Measurements from ENCODE around the gene AQR. TPM values are rescaled to one million over a fixed set of nuclear protein-coding genes. Genes with fewer than 3 reads are reported as not detected.

Gene AQR
- total and polyA plus RNA-seq, 2 of the 4 experiments (the other 2 are of a cell fraction) = 17.9 to 29.6 TPM

DNA sequence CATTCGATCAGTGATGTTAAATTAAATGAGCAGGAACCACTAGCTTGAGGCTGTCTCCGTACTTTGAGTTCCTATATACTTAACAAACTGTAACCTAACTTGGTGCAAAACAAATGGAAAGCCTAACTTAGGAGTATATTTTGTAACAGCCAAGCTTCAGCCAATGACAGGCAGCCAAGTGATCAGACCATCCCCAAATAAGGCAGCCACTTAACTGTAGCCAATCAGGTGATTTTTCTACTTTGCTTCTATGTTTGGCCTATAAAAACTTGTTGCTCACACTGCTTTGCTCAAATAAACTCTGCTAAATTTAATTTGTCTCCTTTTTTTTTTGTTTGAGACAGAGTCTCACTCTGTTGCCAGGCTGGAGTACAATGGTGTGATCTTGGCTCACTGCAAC is 37.9 kb upstream of the AQR start:
- CTCF ChIA-PET = no interaction called here
- DNase-seq (no peak), ATAC-seq (ENCODE audit: low read depth) (no peak)
- H3K4me3 ChIP-seq (ENCODE audit: insufficient read depth, low read depth, low read length) = no peak overlapping the region
- H4K5ac ChIP-seq (ENCODE audit: low read depth, low read length) = no peak overlapping the region
- no peak overlapping the region for H3K14ac ChIP-seq (replicated peaks; ENCODE audit: low read depth, low read length)
- no peak overlapping the region for H2BK5ac ChIP-seq (ENCODE audit: low read depth, low read length, poor library complexity, severe bottlenecking)
- H3K4me1 ChIP-seq (ENCODE audit: control insufficient read depth, insufficient read depth, low read length) = no peaks in the 10 kb centered on the region
- no peaks in the 10 kb centered on the region for H4K20me1 ChIP-seq (ENCODE audit: insufficient read depth, low read length)
- no peaks in the 10 kb centered on the region for H3K36me3 ChIP-seq (ENCODE audit: control insufficient read depth, insufficient read depth, low read length)
- H3K9ac ChIP-seq (ENCODE audit: low read depth, low read length) = no peak overlapping the region
- no peak overlapping the region for H4K8ac ChIP-seq (ENCODE audit: low read depth in 2 of 2, low read length in 2 of 2)
- no peak overlapping the region for H3K4ac ChIP-seq (ENCODE audit: low read depth, low read length)
- in situ Hi-C loops (cut with MboI; ENCODE audit: low sequenced_read_pairs) (no loop called here), dilution Hi-C loops (cut with HindIII; ENCODE audit: low sequenced_read_pairs, unreplicated experiment) (no loop called here), intact Hi-C loops (cut with micrococcal nuclease) (no loop called here)
- H3K27ac ChIP-seq (ENCODE audit: insufficient read depth, low read length) = no peak overlapping the region
- BruUV-seq (replicated peaks) = no TSS peak
- H2AFZ ChIP-seq (replicated peaks; ENCODE audit: low read length, poor library complexity) = no peak overlapping the region
- no peak overlapping the region for H2AK9ac ChIP-seq (replicated peaks; ENCODE audit: low read depth, low read length, poor library complexity)
- H3K9me1 ChIP-seq (ENCODE audit: insufficient read depth, low read length) = no peaks in the 10 kb centered on the region
- no peak overlapping the region for H2BK20ac ChIP-seq (ENCODE audit: low read depth, low read length)
- WGBS, 2 experiments (ENCODE audit: extremely low coverage in 2 of 2, insufficient read length in 1 of 2) = no CpG with 5 or more reads among the region's 2 CpGs
- no peak overlapping the region for H4K91ac ChIP-seq (ENCODE audit: insufficient read depth, low read depth, low read length)
- H3K4me2 ChIP-seq (ENCODE audit: low read depth, low read length) = no peak overlapping the region
- no peaks in the 10 kb centered on the region for H3K9me3 ChIP-seq (ENCODE audit: control insufficient read depth, insufficient read depth, low read length)
- no peak overlapping the region for H2BK15ac ChIP-seq (ENCODE audit: low read depth, low read length)
- TF ChIP-seq MXI1 (IDR thresholded peaks at IDR 0.05; ENCODE audit: borderline replicate concordance, low read depth, low read length) = no peak
- no peak for TF ChIP-seq RFX5 (IDR thresholded peaks at IDR 0.05; ENCODE audit: low read depth, low read length)
- no peak for TF ChIP-seq FOS (IDR thresholded peaks at IDR 0.05; ENCODE audit: low read depth, low read length)
- TF ChIP-seq BHLHE40 (IDR thresholded peaks at IDR 0.05; ENCODE audit: low read depth, low read length) = no peak
- TF ChIP-seq, protein P1, sequence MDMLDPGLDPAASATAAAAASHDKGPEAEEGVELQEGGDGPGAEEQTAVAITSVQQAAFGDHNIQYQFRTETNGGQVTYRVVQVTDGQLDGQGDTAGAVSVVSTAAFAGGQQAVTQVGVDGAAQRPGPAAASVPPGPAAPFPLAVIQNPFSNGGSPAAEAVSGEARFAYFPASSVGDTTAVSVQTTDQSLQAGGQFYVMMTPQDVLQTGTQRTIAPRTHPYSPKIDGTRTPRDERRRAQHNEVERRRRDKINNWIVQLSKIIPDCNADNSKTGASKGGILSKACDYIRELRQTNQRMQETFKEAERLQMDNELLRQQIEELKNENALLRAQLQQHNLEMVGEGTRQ (IDR thresholded peaks at IDR 0.05; ENCODE audit: low read depth, low read length) = no peak
- no peak for TF ChIP-seq ELK1 (IDR thresholded peaks at IDR 0.05; ENCODE audit: borderline replicate concordance, low read depth, low read length)
- no peak for TF ChIP-seq SMC3 (IDR thresholded peaks at IDR 0.05; ENCODE audit: low read depth, low read length)
- TF ChIP-seq CHD1 (IDR thresholded peaks at IDR 0.05; ENCODE audit: low read depth, low read length) = no peak
- TF ChIP-seq CTCF (conservative IDR thresholded peaks at IDR 0.05; ENCODE audit: low read depth, low read length) = no peak
- no peak for TF ChIP-seq MAZ (IDR thresholded peaks at IDR 0.05; ENCODE audit: borderline replicate concordance, low read depth, low read length)
- TF ChIP-seq MAFK (IDR thresholded peaks at IDR 0.05; ENCODE audit: low read depth, low read length) = no peak
- no peak for TF ChIP-seq CEBPB (IDR thresholded peaks at IDR 0.05; ENCODE audit: low read depth, low read length)
- TF ChIP-seq NFE2L2 (IDR thresholded peaks at IDR 0.05; ENCODE audit: low read depth, low read length) = no peak
- TF ChIP-seq RAD21 (IDR thresholded peaks at IDR 0.05; ENCODE audit: low read length) = no peak
- TF ChIP-seq POLR2A (IDR thresholded peaks at IDR 0.05; ENCODE audit: low read depth, low read length) = no peak
- no peak for TF ChIP-seq RCOR1 (IDR thresholded peaks at IDR 0.05; ENCODE audit: insufficient replicate concordance, low read length)
- H3K56ac ChIP-seq (ENCODE audit: extremely low read depth, insufficient read depth, low read length) = no peak overlapping the region
- no peak overlapping the region for H2BK120ac ChIP-seq (ENCODE audit: low read depth, low read length)
- H3K79me1 ChIP-seq (ENCODE audit: low read depth in 1 of 2, low read length in 2 of 2) = no peaks in the 10 kb centered on the region
- no peak overlapping the region for H2AK5ac ChIP-seq (ENCODE audit: low read depth, low read length)
- no peak overlapping the region for H3K23ac ChIP-seq (ENCODE audit: low read depth, low read length)
- POLR2A ChIA-PET (ENCODE audit: unreplicated experiment) = interaction anchor here (0.6 kb wide), 1 partner anchor 385 kb away, joined by 3 read pairs; no protein-coding TSS in a partner anchor
- no peak overlapping the region for H3K18ac ChIP-seq (ENCODE audit: low read depth, low read length)
- no peaks in the 10 kb centered on the region for H3K27me3 ChIP-seq (ENCODE audit: control insufficient read depth, insufficient read depth, low read length)

Measured in IMR-90 (cell line).